ENCODE measurements around the gene PCDHA1.

GRCh38 chr5:140741967-140742366 lies 44.0 kb upstream of the PCDHA1 start:
- TF ChIP-seq REST (IDR thresholded peaks at IDR 0.05; ENCODE audit: low read depth) (no peak), EGR1 (IDR thresholded peaks at IDR 0.05) (no peak), RAD21 (IDR thresholded peaks at IDR 0.05; ENCODE audit: low read depth) (no peak), ZBTB7A (IDR thresholded peaks at IDR 0.05; ENCODE audit: low read depth) (no peak), MAX (IDR thresholded peaks at IDR 0.05) (no peak), TCF12 (IDR thresholded peaks at IDR 0.05; ENCODE audit: low read depth) (no peak), EP300 (IDR thresholded peaks at IDR 0.05; ENCODE audit: borderline replicate concordance) (no peak), TEAD4 (IDR thresholded peaks at IDR 0.05) (no peak), CREB1 (IDR thresholded peaks at IDR 0.05; ENCODE audit: low read depth) (no peak), CEBPB (IDR thresholded peaks at IDR 0.05) (no peak), YY1 (IDR thresholded peaks at IDR 0.05; ENCODE audit: low read depth) (no peak), TAF1 (IDR thresholded peaks at IDR 0.05; ENCODE audit: low read depth) (no peak), NFIC (IDR thresholded peaks at IDR 0.05) (no peak), USF1 (IDR thresholded peaks at IDR 0.05) (no peak)
